Lower leg skin (tissue), 4 donors: Measurements from ENCODE around the gene INPP4B. TPM values are rescaled to one million over a fixed set of nuclear protein-coding genes. Genes with fewer than 3 reads are reported as not detected.
"Not testable (repeated sequence)": the region's sequence is repeated elsewhere in the genome, so short reads cannot be mapped to it uniquely, and the experiment has no call there.

Experiments used
- DNase-seq, 2 donors: peaks; one replicate each; pipeline ENCODE4 v3.0.0-alpha.2; 2019; ENCODE audit warnings: low spot score in 2 of 2
- H3K4me3 ChIP-seq: fragments of 200-600 bp; sonication (generic); 2 replicates; pipeline ENCODE4 v1.5.1; 2017; ENCODE audit warnings: mild to moderate bottlenecking, low read depth; ENCODE audit not compliant: poor library complexity, severe bottlenecking
- POLR2A ChIP-seq, 2 donors: fragments of 450-650 bp; IDR thresholded peaks; one replicate each; pipeline ENCODE4 v1.6.1; 2016 to 2017; ENCODE audit warnings: antibody characterized with exemption in 2 of 2, mild to moderate bottlenecking in 1 of 2, moderate library complexity in 1 of 2
- WGBS, 2 donors: methylation state at CpG; one replicate each; pipeline ENCODE4 v1.1.5; 2018; 5-methylcytosine and 5-hydroxymethylcytosine counted together
- intact Hi-C: fragments of 100-400 bp; cut with DNase I; formaldehyde crosslinking; loops from one replicate; pipeline ENCODE4 v1.15.0; 2023; ENCODE audit warnings: low total_unique reads
- total RNA-seq, 4 donors: library from RNA; depleted of rRNA; stranded (reverse); fragments of >200 nt; gene quantifications; one replicate each; pipeline ENCODE4 v1.1.0, GENCODE V29; 2016
- TF ChIP-seq, protein P1 (sequence below), 3 donors: fragments of 450-650 bp; IDR thresholded peaks; one replicate each; pipeline ENCODE4 v1.5.1; 2016; ENCODE audit warnings: antibody characterized with exemption in 3 of 3, mild to moderate bottlenecking in 3 of 3, moderate library complexity in 2 of 3

The INPP4B gene
- total RNA-seq, 4 donors from 2014 or later: 7.6 to 18.5 (median 17.6) TPM

GRCh38 chr4:142079959-142080358 lies 766.1 kb downstream of the INPP4B start:
- DNase-seq: no peak
- intact Hi-C loops: no loop called here
- TF ChIP-seq, protein P1, sequence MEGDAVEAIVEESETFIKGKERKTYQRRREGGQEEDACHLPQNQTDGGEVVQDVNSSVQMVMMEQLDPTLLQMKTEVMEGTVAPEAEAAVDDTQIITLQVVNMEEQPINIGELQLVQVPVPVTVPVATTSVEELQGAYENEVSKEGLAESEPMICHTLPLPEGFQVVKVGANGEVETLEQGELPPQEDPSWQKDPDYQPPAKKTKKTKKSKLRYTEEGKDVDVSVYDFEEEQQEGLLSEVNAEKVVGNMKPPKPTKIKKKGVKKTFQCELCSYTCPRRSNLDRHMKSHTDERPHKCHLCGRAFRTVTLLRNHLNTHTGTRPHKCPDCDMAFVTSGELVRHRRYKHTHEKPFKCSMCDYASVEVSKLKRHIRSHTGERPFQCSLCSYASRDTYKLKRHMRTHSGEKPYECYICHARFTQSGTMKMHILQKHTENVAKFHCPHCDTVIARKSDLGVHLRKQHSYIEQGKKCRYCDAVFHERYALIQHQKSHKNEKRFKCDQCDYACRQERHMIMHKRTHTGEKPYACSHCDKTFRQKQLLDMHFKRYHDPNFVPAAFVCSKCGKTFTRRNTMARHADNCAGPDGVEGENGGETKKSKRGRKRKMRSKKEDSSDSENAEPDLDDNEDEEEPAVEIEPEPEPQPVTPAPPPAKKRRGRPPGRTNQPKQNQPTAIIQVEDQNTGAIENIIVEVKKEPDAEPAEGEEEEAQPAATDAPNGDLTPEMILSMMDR (IDR thresholded peaks at IDR 0.05): no peak
- no peak for TF ChIP-seq POLR2A (IDR thresholded peaks at IDR 0.05)
- WGBS, 2 donors: 51 to 58% methylated on average over 1 of the region's 1 CpG
- no peak overlapping the region for H3K4me3 ChIP-seq

DNA sequence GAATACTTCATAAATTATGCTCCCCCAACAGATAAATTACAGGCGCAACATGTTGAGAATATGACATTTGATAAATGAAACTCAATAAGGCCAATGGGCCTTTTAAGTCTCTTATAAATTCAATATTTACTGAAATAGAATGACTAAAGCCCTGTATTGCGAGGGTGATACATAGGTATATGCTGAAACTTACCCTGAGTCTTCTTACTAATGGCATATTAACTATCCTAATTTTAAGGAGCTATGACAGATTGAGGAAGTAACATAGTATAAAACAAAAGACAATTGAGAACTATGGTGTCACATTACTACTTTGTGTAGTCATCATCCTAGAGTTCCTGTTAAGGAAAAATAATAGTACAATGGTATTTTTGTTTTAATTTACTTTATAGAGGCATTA lies 769.1 kb downstream of the INPP4B start:
- TF ChIP-seq POLR2A (IDR thresholded peaks at IDR 0.05): no peak
- TF ChIP-seq, protein P1 (IDR thresholded peaks at IDR 0.05): no peak
- intact Hi-C loops: no loop called here
- WGBS, 2 donors: 48% methylated on average over 2 of the region's 2 CpGs
- no peak for DNase-seq
- no peak overlapping the region for H3K4me3 ChIP-seq

GRCh38 chr4:142068304-142068703 lies 777.8 kb downstream of the INPP4B start:
- H3K4me3 ChIP-seq, intact Hi-C loops, DNase-seq: not testable (repeated sequence)
- 93 to 98% methylated on average over 2 of the region's 2 CpGs for WGBS, 2 donors

DNA sequence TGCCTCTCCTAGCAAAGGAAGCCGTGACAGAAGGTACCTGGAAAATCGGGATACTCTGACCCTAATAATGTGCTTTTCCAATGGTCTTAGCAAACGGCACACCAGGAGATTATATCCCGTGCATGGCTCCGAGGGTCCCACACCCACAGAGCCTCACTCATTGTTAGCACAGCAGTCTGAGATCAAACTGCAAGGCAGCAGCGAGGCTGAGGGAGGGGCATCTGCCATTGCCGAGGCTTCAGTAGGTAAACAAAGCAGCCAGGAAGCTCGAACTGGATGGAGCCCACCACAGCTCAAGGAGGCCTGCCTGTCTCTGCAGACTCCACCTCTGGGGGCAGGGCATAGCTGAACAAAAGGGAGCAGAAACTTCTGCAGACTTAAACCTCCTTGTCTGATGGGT lies 779.5 kb downstream of the INPP4B start:
- H3K4me3 ChIP-seq, DNase-seq, intact Hi-C loops: not testable (repeated sequence)
- WGBS, 2 donors: 89 to 99% methylated on average over 8 of the region's 8 CpGs

DNA sequence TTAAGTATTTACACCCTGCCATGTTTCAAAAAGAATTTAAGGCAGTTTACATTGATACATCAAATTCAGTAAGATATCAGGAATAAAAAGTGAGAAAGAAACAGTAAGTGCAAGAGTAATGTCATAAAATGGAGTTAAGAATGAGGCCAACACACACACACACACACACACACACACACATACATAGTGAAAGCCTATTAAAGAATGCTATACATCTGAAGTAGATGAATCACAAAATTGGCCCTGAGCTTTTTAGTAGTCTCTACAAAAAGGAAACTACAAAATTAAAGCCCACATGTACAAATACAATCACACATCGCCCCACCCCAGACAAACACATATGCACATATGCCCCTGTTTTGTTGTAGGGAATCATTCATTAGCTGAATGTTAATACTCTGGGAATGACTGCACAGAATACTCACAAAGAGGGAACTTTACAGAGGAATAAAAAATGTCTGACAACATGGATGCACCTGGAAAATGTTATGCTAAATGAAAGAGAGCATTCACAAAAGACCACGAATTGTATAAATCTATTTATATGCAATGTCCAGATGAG lies 780.9 kb downstream of the INPP4B start:
- WGBS, 2 donors: 72 to 82% methylated on average over 2 of the region's 2 CpGs
- no peak for TF ChIP-seq POLR2A (IDR thresholded peaks at IDR 0.05)
- TF ChIP-seq, protein P1 (IDR thresholded peaks at IDR 0.05): no peak
- H3K4me3 ChIP-seq: no peak overlapping the region
- intact Hi-C loops: no loop called here
- no peak for DNase-seq

DNA sequence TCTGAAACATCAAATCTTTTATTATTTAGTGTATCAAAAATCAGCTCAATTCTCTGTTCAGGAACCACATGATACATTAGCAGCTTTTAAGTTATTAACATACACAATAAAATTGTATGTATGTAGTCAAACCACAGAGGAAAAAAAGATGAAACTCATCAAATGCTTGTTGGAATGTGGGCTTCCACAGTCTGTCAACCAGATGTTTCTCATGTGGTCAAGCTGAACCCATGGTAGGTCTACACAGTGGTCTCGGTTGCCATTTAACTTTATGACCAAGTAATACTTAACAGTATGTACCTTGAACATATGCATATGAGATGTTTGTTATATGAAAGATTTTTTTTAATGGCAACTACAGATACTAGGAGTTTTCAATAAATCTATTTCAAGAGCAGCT lies 781.9 kb downstream of the INPP4B start:
- TF ChIP-seq, protein P1 (IDR thresholded peaks at IDR 0.05): no peak
- no peak for TF ChIP-seq POLR2A (IDR thresholded peaks at IDR 0.05)
- no peak for DNase-seq
- WGBS, 2 donors: 74 to 81% methylated on average over 1 of the region's 1 CpG
- intact Hi-C loops: no loop called here
- no peak overlapping the region for H3K4me3 ChIP-seq

DNA sequence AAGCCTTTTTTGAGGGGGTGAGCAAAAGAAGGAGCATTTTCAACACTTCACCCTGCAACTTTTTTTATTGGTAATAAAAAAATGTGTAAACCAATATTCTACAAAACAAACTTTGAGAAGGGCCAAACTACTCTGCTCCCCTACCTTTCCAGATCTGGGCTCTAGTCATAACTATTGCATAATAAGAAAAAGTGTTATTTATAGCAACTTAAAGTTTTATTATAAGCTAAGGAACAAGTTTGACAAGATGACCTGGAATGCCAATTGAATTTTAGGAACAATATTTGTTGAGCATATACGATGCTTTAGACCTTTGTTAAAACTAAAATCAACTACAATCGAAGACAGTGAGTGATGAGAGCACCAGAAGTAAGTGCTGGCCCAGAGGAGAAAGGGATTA lies 800.1 kb downstream of the INPP4B start:
- intact Hi-C loops: no loop called here
- WGBS, 2 donors: 80 to 82% methylated on average over 2 of the region's 2 CpGs

More for the DNA sequence above, 800.1 kb downstream of the INPP4B start:
- no peak for DNase-seq
- no peak overlapping the region for H3K4me3 ChIP-seq
- no peak for TF ChIP-seq POLR2A (IDR thresholded peaks at IDR 0.05)
- TF ChIP-seq, protein P1 (IDR thresholded peaks at IDR 0.05): no peak
